ENCODE results near the gene KIFC3.

GRCh38 chr16:57798953-57799599, 3.2 kb downstream of the KIFC3 start:
- TF ChIP-seq, protein P1, sequence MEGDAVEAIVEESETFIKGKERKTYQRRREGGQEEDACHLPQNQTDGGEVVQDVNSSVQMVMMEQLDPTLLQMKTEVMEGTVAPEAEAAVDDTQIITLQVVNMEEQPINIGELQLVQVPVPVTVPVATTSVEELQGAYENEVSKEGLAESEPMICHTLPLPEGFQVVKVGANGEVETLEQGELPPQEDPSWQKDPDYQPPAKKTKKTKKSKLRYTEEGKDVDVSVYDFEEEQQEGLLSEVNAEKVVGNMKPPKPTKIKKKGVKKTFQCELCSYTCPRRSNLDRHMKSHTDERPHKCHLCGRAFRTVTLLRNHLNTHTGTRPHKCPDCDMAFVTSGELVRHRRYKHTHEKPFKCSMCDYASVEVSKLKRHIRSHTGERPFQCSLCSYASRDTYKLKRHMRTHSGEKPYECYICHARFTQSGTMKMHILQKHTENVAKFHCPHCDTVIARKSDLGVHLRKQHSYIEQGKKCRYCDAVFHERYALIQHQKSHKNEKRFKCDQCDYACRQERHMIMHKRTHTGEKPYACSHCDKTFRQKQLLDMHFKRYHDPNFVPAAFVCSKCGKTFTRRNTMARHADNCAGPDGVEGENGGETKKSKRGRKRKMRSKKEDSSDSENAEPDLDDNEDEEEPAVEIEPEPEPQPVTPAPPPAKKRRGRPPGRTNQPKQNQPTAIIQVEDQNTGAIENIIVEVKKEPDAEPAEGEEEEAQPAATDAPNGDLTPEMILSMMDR (conservative IDR thresholded peaks at IDR 0.05), result no peak
- TF ChIP-seq ZFX (IDR thresholded peaks at IDR 0.05), result no peak

Data from C4-2B (cell line).